ENCODE measurements around the gene ZIM2.

DNA sequence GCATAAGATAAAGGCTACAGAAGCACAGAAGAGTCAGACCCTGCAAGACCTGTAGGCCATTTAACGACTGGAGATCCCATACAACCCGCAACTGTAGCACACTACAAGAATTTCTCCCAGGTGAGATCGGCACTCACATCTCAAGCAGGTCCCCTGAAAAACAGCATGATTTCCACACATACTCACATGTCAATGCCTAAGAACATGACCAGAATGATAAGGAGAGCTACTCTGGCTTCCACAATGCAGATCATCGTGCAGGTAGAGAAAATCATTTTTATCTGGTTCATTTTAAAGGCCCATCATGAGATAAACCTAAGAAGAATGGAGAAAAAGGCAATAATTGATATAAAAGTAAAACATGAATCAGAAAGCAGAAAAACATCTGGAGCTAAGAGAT lies 17.5 kb upstream of the ZIM2 start:
- TF ChIP-seq, protein P1, sequence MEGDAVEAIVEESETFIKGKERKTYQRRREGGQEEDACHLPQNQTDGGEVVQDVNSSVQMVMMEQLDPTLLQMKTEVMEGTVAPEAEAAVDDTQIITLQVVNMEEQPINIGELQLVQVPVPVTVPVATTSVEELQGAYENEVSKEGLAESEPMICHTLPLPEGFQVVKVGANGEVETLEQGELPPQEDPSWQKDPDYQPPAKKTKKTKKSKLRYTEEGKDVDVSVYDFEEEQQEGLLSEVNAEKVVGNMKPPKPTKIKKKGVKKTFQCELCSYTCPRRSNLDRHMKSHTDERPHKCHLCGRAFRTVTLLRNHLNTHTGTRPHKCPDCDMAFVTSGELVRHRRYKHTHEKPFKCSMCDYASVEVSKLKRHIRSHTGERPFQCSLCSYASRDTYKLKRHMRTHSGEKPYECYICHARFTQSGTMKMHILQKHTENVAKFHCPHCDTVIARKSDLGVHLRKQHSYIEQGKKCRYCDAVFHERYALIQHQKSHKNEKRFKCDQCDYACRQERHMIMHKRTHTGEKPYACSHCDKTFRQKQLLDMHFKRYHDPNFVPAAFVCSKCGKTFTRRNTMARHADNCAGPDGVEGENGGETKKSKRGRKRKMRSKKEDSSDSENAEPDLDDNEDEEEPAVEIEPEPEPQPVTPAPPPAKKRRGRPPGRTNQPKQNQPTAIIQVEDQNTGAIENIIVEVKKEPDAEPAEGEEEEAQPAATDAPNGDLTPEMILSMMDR (IDR thresholded peaks at IDR 0.05): no peak
- TF ChIP-seq POLR2AphosphoS5 (IDR thresholded peaks at IDR 0.05) (no peak), POLR2A (IDR thresholded peaks at IDR 0.05) (no peak)

All from upper lobe of left lung (tissue), 4 donors.